GM15510 (cell line): ENCODE data around the gene LPCAT1.

ENCODE experiments used
- POLR2A ChIP-seq: IDR thresholded peaks from 3 replicates; pipeline ENCODE4 v1.6.1; 2011; ENCODE audit warnings: borderline replicate concordance; ENCODE audit not compliant: insufficient read length; ENCODE audit errors: extremely low read depth

The LPCAT1 gene

DNA sequence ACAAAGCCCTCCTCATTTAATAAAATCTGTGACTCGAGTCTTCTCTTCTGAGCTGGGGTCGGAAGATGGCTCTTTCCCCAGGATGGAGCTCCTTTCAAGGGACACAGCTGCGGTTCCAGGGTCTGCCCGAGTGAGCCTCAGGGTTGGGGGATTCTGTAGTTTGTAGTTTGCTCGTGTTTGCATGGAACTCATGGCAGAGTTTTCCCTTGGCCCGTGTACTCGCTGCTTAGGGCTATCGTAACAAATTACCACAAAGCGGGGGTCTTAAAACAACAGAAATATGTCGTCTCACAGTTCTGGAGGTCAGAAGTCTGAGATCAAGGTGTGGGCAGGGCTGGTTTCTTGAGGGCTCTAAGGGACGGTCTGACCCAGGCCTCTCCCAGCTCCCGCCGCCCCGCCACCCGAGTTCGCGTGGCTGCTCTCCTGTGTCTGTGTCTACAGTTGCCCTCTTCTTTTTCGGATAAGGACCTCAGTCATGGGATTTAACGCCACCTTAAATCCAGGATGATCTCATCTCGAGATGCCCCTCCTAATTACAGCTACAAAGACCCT lies 13.9 kb upstream of the LPCAT1 start:
- TF ChIP-seq POLR2A, result no peak

GRCh38 chr5:1536871-1537602 lies 13.3 kb upstream of the LPCAT1 start:
- TF ChIP-seq POLR2A, result no peak

- TF ChIP-seq POLR2A, result peak; percentile 40
Observed at GRCh38 chr5:1536322-1536845, 12.6 kb upstream of the LPCAT1 start.

DNA sequence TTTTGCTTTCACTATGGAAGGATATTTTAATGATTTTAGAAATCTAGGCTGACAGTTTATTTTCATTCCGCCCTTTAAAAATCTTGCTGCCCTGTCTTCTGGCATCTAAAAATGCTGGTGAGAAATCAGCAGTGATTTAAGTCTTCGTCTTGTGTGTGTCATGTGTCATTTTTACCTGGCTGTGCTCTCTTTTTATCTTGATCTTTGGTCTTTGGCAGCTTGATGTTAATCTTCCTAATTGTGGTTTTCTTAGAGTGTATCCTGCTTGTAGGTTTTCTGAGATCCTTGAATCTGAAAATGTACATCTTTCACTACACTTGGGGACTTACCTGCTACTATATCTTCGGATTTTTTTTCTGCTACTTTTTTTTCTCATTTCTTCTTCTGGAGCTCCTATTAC lies 11.9 kb upstream of the LPCAT1 start:
- no peak for TF ChIP-seq POLR2A

DNA sequence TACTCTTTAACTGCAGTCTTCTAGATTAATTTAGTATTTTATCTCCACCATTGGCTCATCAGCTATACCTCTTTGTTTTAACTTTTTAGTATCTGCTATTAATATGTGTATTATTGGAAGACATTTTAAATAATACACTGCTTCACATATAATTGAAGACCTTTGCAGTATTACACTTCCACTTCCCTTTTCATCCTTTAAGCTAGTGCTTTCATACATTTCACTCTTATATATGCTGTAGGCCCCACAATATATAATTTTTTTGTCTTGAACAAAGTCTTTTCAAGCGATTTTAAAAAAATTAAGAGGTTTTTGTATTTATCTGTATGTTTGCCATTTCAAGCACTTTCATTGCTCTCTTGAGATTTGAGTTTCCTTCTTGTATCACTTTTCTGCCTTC lies 8.6 kb upstream of the LPCAT1 start:
- TF ChIP-seq POLR2A, result no peak

- no peak for TF ChIP-seq POLR2A
Observed at GRCh38 chr5:1529498-1529897, 5.7 kb upstream of the LPCAT1 start.

DNA sequence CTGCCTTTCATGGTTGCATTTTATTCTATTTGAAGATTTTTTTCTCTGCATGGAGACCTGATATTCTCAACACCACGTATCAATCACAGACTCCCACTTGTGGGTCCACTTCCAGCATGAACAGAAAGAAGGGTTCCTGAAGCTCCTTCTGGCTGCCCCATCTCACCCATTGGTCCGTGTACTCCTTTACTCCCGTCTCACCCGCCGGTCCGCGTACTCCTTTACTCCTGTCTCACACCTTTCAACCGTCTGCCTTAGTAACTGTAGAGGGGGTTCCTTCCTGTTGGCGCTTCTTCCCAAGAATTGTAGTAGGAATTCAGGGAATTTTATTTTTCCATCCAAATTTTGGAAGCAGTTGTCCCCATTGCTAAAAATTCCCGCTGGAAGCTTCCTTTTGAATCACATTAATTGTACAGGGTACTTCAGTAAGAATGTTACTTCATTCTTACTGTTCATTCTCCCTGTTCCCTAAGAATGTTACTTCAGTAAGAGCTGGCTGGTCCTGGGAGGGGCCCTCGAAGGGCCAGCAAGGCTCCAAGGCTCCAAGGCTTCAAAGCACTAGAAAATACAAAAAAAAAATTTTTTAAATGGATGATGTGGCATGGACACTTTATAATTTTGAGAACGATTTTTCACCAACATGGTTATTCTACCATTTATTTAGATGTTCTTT lies 3.9 kb upstream of the LPCAT1 start:
- TF ChIP-seq POLR2A, result no peak

- no peak for TF ChIP-seq POLR2A
Observed at GRCh38 chr5:1526681-1527131, 2.9 kb upstream of the LPCAT1 start.

GRCh38 chr5:1526190-1526631 lies 2.5 kb upstream of the LPCAT1 start:
- TF ChIP-seq POLR2A, result no peak

GRCh38 chr5:1525624-1526189 lies 1.9 kb upstream of the LPCAT1 start:
- TF ChIP-seq POLR2A, result no peak

DNA sequence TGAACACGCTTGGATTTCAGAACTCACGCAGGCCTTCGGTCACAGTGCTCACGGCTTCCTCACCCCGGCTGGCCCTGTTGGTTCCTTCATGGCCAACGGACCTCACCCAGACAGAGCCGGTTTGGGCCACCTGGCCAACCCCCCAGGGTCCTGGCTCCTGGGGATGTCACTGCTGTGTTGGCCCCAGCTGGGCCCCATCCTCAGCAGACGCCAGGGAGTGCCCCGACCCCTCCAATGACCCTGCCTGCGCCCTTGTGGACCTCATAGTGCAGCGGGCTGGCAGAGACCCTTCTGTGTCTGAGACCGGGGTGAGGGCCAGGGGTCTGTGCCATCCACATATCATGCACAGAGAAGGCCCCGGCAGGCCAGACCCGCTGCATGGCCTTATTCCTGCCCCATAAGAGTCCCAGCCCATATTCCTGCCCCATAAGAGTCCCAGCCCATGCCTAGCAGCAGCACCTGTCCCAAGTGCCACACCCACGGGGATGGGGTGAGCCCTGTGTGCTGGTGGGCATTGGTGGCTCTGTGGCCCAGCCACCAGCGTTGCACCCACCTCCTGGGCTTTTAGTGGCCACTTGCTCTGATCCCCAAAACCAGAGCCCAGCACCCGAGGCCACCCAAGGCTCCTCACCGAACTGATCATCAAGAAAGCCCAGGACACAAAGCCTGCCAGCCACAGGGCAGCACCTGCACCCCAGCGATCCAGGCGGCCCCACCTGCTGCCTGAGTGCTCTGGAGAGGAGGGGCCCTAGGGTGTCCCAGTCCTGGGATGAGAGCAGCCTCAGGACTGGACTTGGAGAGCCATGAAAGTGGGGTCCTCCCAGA lies 1.3 kb upstream of the LPCAT1 start:
- peak; percentile 7 for TF ChIP-seq POLR2A

- no peak for TF ChIP-seq POLR2A
Observed at GRCh38 chr5:1524481-1524798, 680 bp upstream of the LPCAT1 start.

DNA sequence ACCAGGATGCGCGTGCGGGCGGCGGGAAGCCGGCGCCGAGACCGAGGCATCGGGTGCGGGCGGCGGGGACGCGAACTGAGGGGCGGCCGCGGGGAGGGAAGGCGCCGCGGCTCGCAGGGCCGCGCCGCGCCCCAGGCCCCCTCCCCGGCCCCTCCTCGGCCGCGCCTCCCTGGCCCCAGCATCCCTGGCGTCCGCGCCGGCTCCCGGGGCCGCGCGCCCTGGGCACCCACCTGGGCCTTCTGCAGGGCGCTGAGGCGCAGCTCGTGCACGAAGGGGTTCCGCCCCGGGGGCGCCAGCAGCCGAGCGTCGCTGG lies 324 bp downstream of the LPCAT1 start:
- TF ChIP-seq POLR2A, result no peak

- TF ChIP-seq POLR2A, result no peak
Observed at GRCh38 chr5:1522601-1523479, 920 bp downstream of the LPCAT1 start.

GRCh38 chr5:1521671-1522600 lies 1.8 kb downstream of the LPCAT1 start:
- no peak for TF ChIP-seq POLR2A
